Raji (cell line): ENCODE measurements around the gene NANOGP8.

Experiments used
- POLR2A ChIP-seq: IDR thresholded peaks from 2 replicates; pipeline ENCODE4 v1.6.1; 2011; ENCODE audit warnings: low read depth, low read length, control low read depth; ENCODE audit not compliant: insufficient read depth

Gene NANOGP8

DNA sequence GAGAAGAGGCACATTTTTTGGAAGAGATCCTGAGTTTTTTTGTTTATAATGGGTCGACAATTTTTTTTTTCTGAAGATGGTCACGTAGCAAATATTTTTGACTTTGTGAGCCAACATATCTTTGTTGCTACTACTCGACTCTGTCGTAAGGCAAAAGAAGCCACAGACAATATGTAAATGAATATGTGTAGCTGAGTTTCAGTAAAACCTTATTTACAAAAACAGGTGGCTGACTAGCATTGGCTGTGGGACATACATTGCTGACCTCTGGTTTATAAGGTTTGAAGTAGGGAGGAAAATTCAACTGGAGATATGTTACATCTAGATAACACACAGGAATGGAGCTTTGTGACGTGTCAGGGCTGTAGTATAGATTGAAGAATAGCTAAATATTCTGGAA is 22.5 kb upstream of the NANOGP8 start:
- TF ChIP-seq POLR2A: no peak

DNA sequence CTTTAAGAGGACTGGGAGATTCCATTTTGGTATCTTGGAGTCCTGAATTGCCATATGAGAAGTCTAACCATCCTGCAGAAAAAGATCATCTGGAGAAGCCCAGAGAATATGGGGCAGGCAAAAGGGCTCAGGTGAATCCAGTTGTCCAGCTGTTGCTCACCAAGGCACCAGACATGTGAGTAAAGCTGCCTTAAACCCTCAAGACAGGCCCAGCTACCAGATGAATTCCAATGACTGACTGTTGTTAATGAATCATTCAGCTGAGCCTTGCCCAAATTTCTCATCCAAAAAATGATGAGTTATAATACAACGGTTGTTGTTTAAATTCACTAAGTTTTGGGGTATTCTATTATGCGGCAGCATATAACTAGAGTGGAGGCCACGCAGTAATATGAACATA is 22.0 kb upstream of the NANOGP8 start:
- no peak for TF ChIP-seq POLR2A

DNA sequence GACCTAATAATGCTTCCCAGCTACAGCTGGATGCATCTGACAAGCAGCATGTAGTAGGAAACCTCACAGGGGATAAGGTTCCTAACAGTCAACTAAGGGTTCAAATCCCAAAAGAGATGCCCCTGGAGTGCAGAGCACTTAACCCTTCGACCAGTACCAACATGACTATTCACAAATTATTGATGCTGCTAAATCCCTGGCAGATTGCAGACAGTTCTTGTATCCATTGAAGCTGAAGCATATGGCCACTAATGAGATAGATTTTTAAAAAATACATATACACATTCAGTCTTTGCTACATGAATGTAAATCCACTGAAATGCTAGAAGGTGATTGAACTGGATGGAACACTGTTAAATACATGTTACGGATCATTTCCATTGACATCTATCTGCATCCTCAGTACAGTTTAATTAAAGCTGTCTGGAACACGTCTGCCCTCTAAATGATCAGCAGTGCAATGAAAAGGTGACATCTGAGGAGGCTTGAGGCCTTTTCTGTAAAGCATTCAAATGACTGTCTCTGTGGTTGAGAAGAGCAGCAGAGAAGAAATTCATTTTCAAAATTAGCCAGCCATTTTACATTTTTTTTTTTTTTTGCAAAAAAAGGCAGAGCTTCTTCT is 19.5 kb upstream of the NANOGP8 start:
- TF ChIP-seq POLR2A: no peak

DNA sequence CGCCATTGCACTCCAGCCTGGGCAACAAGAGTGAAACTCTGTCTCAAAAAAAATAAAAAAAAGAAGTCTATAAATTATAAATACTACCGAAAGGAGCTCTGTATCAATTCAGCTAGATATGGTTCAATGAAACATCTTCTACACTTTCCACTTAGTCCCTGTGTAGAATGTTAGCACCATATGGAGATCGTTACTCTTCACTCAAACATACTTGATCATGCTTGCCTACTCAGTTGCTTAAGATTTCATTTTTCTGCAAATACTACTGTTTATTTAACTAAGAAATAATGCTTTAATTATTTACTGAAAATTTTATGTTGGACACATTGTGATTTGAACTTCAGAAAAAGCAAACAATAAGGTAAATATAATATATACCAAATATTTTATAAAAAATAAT is 17.1 kb upstream of the NANOGP8 start:
- no peak for TF ChIP-seq POLR2A

DNA sequence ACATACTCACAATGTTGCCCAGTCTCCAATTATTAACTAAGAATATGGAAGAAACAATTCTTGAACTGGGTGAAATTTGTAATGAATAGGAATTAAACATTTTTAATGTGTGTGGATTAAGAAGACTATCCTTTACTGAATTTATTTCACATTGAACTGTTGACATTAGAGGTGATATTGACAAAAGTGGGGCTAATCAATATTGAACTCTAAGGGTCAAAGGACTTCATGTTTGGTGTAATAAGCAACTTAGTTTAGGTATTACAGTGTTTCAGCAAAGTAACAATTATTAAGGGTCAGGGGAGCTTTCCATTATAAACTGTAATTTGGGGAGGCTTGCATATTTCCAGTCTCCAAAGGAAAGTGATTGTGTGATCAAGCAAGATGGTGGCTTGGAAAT is 16.2 kb upstream of the NANOGP8 start:
- no peak for TF ChIP-seq POLR2A

DNA sequence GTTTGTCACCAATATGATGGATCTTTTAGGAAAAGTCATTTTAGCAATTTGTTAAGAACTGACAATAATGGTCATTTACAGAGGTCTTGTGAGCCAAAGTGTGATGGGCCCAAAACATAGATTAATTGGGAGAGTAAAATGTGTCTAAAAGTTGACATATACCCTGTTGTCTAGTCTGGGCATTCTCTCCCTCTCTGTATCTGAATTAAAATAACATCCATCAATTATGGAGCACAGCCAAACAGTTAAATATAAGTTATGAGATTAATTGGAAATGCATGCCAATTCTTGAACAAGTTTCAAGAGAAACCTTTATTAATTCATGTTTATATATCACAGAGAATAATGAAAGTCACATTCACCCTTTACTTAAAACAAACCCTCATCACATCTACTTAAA is 13.6 kb upstream of the NANOGP8 start:
- no peak for TF ChIP-seq POLR2A

DNA sequence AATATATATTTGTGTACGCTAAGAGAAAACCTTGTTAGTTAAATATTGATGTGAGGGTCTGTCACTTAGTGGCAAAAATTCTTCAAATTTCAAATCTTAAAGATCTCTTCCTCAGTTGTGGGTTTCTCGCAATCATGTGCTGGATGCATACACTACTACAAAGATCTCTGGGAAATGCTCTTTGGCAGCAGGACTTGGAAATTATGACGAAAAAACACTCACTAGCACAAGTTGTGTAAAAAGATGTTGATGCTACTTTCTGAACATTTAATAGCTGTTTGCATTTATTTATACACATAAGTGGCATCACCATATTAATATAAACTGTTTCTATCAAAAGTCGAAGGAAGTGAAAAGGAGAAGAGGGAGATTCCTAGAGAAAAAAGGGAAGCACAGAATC is 10.8 kb upstream of the NANOGP8 start:
- no peak for TF ChIP-seq POLR2A

DNA sequence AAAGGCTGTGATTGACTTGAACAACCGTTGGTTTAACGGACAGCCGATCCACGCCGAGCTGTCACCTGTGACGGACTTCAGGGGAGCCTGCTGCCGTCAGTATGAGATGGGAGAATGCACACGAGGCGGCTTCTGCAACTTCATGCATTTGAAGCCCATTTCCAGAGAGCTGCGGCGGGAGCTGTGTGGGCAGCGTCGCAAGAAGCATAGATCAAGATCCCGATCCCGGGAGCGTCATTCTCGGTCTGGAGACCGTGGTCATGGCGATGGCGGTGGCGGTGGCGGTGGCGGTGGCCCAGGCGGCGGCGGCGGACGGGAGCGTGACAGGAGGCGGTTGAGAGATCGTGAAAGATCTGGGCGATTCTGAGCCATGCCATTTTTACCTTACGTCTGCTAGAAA is 7.8 kb upstream of the NANOGP8 start:
- TF ChIP-seq POLR2A: no peak

DNA sequence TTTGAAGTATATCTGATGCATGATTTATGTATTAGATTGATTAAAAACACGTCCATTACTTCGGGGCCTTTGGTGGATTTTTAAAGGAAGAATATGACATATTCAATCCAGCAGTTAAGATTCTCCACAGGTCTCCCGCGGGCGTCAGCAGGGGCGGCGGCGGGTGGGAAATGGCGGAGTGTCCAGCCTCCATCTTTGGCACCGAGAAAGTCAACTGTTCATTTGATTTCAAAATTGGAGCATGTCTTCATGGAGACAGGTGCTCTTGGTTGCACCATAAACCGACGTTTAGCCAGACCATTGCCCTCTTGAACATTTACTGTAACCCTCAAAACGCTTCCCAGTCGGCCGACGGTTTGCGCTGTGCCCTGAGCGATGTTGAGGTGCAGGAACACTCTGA is 7.2 kb upstream of the NANOGP8 start:
- no peak for TF ChIP-seq POLR2A

DNA sequence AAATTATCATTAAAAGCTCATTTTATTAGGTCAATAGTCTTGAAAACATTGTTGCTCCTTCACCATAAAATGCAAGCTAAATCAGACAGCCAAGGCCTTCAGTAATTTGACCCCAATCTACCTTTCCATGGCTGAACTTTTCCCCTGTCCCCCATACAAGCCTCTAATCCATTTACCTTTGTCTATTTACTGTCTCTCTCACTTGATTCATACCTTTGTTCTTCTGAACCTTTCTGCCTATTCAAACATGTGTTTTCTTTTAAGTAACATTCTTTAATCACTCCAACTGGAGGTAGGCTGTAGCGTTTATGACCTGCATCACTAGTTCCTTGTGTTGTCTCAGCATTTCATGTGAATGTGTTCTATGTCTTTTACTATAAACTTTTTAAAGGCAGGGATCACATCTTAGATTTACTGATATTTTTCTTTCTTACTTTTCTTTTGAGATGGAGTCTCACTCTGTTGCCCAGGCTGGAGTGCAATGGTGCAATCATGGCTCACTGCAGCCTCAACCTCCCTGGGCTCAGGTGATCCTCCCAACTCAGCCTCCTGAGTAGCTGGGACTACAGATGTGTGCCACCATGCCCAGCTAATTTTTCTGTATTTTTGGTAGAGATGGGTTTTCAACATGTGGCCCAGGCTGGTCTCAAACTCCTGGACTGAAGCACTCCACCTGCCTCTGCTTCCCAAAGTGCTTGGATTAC is 5.2 kb upstream of the NANOGP8 start:
- no peak for TF ChIP-seq POLR2A

DNA sequence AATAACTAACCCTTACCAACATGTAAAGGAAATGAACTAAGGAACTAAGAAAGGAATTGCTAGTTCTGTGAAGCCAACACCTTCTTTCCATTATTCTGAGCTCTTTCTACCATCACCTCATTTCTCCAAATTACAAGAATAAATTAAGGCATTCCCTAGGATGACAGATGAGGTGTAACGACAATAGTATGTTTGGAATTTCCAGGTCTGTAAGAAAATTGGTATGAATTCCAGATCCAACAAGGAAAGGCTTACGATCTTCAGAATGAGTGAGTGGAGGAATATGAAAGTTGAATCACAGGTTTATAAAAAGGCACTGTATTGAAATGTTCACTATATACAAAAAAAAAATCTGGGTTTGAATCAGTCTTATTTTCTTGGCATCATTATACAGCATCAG is 4.5 kb upstream of the NANOGP8 start:
- no peak for TF ChIP-seq POLR2A

DNA sequence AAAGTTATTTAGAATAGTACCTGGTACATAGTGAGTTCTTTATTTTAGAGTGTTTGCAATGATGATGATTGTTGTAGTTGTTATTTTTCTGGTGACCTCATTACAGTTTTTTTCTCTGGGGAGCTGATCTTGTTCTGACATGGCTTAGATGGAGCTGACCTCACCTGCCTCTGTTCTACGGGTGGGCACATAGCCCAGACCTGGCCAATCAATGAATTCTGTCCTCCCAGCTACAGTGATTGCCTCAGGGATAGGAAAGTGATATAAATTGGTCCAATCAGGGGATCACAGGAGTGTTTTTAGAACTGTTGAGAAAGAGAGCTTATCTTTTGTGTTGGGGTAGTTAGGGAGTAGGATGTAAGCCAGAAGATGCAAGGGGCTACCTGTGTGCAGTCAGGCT is 3.2 kb upstream of the NANOGP8 start:
- no peak for TF ChIP-seq POLR2A

DNA sequence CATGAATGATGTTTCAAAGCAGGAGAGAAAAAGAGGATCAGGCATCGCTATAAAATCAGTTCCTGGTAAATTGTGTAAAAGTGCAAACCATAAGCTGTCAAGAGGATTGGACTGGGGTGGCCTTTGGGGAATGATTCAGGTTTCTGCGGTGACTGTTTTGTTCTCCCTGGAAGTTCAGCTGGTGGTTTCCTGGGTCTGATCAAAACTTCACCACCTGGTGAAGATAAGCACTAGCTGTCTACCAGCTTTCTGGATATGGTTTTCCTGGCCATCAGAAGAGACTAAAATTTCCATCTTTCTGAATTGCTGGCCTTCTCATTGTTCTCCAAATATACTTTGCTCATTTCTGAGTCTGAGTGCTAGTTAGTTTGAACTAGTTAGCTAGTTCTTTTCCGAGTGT is 2.7 kb upstream of the NANOGP8 start:
- no peak for TF ChIP-seq POLR2A

DNA sequence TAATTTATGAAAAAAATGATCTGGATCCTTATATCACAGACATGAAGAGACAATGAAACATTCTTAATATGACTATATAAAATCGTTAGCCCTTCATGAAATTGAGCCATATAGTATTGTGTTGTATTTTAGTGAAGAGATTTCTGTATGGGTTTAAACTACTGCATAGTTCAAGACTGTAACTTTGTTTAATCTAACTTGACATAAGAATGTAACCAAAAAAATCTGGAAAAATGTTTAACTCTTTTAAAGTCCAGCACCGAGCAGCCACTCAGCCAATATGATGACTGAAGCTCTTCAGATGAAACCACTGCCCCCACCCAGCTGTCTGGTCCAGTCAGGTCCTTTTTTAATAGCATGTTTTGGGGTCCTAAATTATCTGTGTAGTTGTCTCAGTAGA is 4.9 kb downstream of the NANOGP8 start:
- TF ChIP-seq POLR2A: no peak

DNA sequence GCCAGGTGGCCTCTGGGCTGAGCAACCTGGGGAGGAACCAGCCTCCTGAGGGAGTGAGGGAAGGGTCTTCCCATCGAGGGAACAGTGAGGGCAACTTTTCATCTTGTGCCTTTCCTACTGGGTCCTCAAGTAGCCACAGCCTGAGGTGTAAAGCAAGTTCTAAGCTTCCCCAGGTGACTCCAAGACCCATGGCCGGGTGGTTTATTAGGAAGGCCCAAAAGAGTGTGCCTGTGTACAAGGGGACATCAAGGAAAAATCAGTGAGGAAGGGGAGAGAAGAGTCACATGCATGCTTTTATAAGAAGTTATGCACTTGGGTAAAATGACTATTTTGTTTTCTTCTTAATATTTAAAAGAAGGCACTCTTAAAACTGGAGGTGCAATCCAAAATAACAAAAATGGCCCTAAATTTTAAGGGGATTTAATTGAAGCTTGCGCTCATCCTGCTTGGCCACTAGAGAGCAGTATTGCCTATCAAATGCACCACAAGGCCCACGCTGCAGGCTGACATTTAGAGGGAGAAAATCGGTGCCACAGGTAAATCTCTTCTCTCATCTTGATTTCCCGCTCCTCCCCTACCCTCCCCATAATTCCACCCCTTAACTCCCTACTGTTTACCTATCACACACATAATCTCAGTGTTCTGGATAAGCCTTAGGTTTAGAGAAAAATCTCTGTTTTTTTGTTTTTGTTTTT is 6.7 kb downstream of the NANOGP8 start:
- TF ChIP-seq POLR2A: no peak

DNA sequence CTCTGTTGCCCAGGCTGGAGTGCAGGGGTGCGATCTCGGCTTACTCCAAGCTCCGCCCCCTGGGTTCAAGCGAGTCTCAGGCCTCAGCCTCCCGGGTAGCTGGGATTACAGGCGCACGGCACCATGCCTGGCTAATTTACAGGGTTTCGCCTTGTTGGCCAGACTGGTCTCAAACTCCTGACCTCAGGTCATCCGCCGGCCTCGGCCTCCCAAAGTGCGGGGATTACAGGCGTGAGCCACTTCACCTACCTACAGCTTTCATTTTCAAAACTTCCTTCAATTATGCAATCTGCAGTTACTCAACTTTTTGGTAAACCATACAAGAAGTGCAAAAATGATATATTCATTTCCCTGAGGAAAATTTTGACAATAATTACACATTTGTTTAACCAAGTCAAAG is 14.0 kb downstream of the NANOGP8 start:
- TF ChIP-seq POLR2A: no peak
